ENCODE results near the gene ELMOD3.

GRCh38 chr2:85353876-85354285 is 688 bp upstream of the ELMOD3 start:
- TF ChIP-seq CEBPB (IDR thresholded peaks at IDR 0.05; ENCODE audit: low read depth, low read length) (no peak), CTCF (IDR thresholded peaks at IDR 0.05; ENCODE audit: control extremely low read depth in 1 of 3, insufficient read depth in 1 of 3, low read depth in 1 of 3, low read length in 3 of 3) (no peak), GABPA (IDR thresholded peaks at IDR 0.05; ENCODE audit: borderline replicate concordance, insufficient read depth, low read length) (no peak), RAD21 (IDR thresholded peaks at IDR 0.05 in 1 of 2, conservative IDR thresholded peaks at IDR 0.05 in 1 of 2; ENCODE audit: low read depth in 2 of 2, low read length in 2 of 2) (no peak), ZNF274 (IDR thresholded peaks at IDR 0.05; ENCODE audit: borderline replicate concordance, extremely low read depth, low read length) (no peak), YY1 (IDR thresholded peaks at IDR 0.05; ENCODE audit: low read depth, low read length) (no peak), SUZ12 (IDR thresholded peaks at IDR 0.05; ENCODE audit: low read length) (no peak), NRF1 (IDR thresholded peaks at IDR 0.05; ENCODE audit: low read depth, low read length) (no peak)

Data from H1 (cell line).